NB4 (cell line): ENCODE data around the gene GSTCD.
"Not testable (repeated sequence)": the region's sequence is repeated elsewhere in the genome, so short reads cannot be mapped to it uniquely, and the experiment has no call there.

Experiments
- DNase-seq: peaks from one replicate; pipeline ENCODE4 v3.0.0; 2010; ENCODE audit warnings: low read depth
- H3K4me3 ChIP-seq: one replicate; pipeline ENCODE4 v1.5.1; 2011; ENCODE audit warnings: mild to moderate bottlenecking, low read depth, low read length, moderate library complexity
- MYC ChIP-seq: IDR thresholded peaks from 2 replicates; pipeline ENCODE4 v1.6.1; 2011; ENCODE audit warnings: low read depth, low read length
- POLR2A ChIP-seq: IDR thresholded peaks from 2 replicates; pipeline ENCODE4 v1.6.1; 2011; ENCODE audit warnings: mild to moderate bottlenecking; ENCODE audit not compliant: insufficient read length; ENCODE audit errors: extremely low read depth
- TF ChIP-seq, protein P1 (sequence below): IDR thresholded peaks from 2 replicates; pipeline ENCODE4 v1.6.1; 2011; ENCODE audit warnings: low read depth, low read length
- TF ChIP-seq, protein P2 (sequence below): IDR thresholded peaks from one replicate; pipeline ENCODE4 v1.5.1; 2012; ENCODE audit warnings: low read depth, low read length

Gene GSTCD

DNA sequence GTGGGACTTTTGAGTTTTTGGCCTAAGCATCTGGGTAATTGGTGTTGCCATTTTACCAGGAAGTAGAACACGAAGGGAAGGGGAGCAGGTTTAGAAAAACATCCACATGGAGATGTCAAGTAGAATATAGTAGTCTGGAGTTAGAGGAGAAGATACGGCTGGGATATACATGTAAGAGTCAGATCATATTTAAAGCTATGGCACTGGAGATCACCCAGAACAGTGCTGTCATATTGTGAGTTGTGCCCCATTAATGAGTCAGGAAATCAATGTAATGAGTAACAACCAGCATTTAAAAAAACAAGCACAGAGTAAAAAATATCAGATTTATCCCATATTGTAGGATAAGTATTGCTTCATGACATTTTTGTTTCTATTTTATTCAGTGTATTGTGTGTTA, 4.2 kb downstream of the GSTCD start:
- no peak overlapping the region for H3K4me3 ChIP-seq
- DNase-seq = no peak
- TF ChIP-seq, protein P1, sequence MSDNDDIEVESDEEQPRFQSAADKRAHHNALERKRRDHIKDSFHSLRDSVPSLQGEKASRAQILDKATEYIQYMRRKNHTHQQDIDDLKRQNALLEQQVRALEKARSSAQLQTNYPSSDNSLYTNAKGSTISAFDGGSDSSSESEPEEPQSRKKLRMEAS = no peak
- TF ChIP-seq POLR2A = no peak
- no peak for TF ChIP-seq MYC
- TF ChIP-seq, protein P2, sequence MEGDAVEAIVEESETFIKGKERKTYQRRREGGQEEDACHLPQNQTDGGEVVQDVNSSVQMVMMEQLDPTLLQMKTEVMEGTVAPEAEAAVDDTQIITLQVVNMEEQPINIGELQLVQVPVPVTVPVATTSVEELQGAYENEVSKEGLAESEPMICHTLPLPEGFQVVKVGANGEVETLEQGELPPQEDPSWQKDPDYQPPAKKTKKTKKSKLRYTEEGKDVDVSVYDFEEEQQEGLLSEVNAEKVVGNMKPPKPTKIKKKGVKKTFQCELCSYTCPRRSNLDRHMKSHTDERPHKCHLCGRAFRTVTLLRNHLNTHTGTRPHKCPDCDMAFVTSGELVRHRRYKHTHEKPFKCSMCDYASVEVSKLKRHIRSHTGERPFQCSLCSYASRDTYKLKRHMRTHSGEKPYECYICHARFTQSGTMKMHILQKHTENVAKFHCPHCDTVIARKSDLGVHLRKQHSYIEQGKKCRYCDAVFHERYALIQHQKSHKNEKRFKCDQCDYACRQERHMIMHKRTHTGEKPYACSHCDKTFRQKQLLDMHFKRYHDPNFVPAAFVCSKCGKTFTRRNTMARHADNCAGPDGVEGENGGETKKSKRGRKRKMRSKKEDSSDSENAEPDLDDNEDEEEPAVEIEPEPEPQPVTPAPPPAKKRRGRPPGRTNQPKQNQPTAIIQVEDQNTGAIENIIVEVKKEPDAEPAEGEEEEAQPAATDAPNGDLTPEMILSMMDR = no peak

DNA sequence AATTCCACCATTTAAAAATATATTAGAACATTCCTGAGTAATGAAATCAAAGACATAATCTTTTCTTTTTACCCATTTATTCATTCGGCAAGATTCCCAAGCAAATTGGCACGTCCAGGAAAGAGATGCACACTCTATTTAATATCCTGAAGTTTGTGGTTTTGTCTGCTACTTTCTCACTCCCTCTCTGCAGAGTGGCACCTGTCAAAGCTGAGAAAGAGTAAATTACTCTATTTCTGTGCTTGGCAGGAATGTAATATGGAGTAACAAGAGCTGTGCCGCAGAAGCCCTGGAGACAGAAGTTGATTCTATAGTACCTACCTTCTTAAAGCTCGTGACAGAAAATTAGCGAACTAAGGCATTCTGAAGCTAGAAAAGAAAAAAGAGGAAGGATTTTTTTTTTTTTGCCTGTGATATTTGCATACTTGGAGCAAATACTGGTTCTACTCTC, 5.5 kb downstream of the GSTCD start:
- H3K4me3 ChIP-seq = peak overlapping the region; percentile 40
- TF ChIP-seq POLR2A (no peak), MYC (no peak)
- TF ChIP-seq, protein P2 = no peak
- TF ChIP-seq, protein P1 = no peak
- DNase-seq = peak; percentile 51

DNA sequence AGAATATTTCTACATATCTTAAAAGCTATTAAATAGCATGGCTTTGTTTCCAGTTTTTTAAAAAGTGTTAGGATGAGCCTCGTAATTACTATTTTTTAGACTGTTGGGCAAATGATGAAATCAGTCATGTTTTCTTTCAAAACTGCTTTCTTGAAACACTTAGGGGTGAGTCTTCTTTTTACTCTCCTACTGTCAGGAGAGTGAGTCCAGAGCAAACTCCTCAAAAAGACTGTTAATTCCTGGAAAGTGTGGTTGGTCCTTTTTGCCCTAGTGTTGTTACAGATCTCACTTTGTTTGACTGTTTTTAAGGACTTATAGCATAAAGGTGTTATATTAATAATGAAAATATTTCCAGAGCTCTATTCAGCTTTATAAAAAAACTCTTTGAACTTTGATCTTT, 6.3 kb downstream of the GSTCD start:
- H3K4me3 ChIP-seq = no peak overlapping the region
- no peak for TF ChIP-seq POLR2A
- TF ChIP-seq, protein P1 = no peak
- TF ChIP-seq MYC = no peak
- TF ChIP-seq, protein P2 = no peak
- no peak for DNase-seq

DNA sequence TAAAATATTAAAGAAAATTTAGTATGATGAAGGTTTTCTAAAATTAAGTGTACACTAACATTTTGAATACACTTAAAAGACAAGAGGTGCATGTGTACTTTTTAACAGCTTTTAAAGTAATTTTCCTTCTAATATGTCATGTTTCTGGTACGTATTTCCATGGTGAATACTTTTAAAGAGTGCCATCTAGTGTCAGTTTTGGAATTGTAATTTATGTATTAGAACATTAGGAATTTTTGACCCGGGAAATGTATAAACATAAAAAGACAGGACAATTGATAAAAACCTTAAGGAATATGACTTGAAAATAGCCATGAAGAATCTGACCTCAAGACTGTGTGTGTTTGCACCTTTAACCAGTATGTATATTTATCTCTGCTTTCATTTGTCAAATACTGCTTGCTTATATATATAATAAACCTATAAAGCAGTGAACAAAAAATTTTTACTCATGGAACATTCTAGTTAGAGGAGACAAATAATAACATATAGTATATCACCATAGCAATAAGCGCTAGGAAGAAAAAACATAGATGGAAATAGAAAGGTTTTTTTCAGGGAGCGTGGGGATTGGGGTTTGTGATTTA, 7.2 kb downstream of the GSTCD start:
- peak; percentile 45 for DNase-seq
- TF ChIP-seq, protein P1 = no peak
- TF ChIP-seq POLR2A = no peak
- TF ChIP-seq, protein P2 = no peak
- no peak for TF ChIP-seq MYC
- no peak overlapping the region for H3K4me3 ChIP-seq

DNA sequence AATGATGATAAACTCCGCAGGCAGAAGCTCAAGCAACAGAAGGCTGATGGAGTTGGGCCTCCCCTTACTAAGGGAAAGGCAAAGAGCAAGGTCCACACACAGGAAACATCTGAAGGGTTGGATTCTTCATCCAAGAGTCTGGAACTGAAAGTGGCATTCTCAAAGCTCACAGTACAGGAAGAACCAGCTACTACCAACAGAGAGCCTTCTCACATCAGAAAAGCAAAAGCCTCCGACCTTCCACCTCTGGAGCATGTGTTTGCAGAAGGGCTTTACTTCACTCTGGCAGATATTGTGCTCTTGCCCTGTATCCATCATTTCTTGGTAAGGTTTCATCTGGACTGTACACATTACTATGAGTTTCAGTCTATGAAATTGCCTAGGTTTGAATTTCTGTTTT, 10.6 kb downstream of the GSTCD start:
- no peak overlapping the region for H3K4me3 ChIP-seq
- TF ChIP-seq MYC = no peak
- DNase-seq = no peak

DNA sequence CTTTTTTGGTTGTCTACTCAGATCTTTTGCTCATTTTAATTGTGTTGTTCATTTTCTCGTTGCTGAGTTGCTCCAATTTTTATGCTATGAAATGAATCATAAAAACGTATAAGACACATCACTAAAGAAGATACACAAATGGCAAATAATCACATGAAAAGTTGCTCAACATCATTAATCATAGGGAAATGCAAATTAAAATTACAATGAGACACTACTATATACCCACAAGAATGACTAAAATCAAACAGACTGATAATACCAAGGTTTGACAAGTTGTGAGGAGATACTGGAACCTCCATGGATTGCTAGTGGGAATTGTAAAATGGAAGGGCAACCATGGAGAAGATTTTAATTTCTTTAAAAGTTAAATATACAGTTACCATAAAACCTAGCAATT, 17.0 kb downstream of the GSTCD start:
- TF ChIP-seq POLR2A = no peak
- TF ChIP-seq MYC = no peak
- TF ChIP-seq, protein P2 = no peak
- TF ChIP-seq, protein P1 = no peak
- no peak for DNase-seq
- no peak overlapping the region for H3K4me3 ChIP-seq

DNA sequence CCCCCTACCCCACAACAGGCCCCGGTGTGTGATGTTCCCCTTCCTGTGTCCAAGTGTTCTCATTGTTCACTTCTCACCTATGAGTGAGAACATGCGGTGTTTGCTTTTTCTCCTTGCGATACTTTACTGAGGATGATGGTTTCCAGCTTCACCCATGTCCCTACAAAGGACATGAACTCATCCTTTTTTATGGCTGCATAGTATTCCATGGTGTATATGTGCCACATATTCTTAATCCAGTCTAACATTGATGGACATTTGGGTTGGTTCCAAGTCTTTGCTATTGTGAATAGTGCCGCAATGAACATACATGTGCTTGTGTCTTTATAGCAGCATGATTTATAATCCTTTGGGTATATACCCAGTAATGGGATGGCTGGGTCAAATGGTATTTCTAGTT, 21.3 kb downstream of the GSTCD start:
- H3K4me3 ChIP-seq, DNase-seq: not testable (repeated sequence)

DNA sequence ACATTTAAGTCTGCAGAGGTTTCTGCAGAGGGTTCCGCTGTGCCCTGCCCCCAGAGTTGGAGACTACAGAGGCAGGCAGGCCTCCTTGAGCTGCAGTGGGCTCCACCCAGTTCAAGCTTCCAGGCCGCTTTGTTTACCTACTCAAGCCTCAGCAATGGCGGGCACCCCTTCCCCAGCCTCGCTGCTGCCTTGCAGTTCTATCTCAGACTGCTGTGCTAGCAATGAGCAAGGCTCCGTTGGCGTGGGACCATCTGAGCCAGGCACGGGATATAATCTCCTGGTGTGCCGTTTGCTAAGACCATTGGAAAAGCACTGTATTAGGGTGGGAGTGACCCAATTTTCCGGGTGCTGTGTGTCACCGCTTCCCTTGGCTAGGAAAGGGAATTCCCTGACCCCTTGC, 26.6 kb downstream of the GSTCD start:
- not testable (repeated sequence) for DNase-seq, H3K4me3 ChIP-seq
